MM.1S (cell line): ENCODE measurements around the gene KRTAP17-1.

Experiments used
- DNase-seq: peaks from one replicate; pipeline ENCODE4 v3.0.0-alpha.2; 2015
- H2AFZ ChIP-seq: fragments of 300-600 bp; sonication (generic); 2 replicates; pipeline ENCODE4 v1.6.0; 2016; ENCODE audit warnings: antibody characterized with exemption, low read length
- H3F3A ChIP-seq: fragments of 300-600 bp; sonication (generic); 2 replicates; pipeline ENCODE4 v1.6.1; 2016; ENCODE audit warnings: mild to moderate bottlenecking, antibody characterized with exemption, low read length, moderate library complexity, mixed read lengths; ENCODE audit not compliant: insufficient read depth
- H3K27ac ChIP-seq: fragments of 300-600 bp; sonication (generic); 2 replicates; pipeline ENCODE4 v1.5.1; 2016; ENCODE audit warnings: mild to moderate bottlenecking, low read length
- H3K27me3 ChIP-seq: fragments of 300-600 bp; sonication (generic); replicated peaks from 2 replicates; pipeline ENCODE4 v1.6.0; 2016; ENCODE audit warnings: low read length; ENCODE audit not compliant: insufficient read depth
- H3K36me3 ChIP-seq: fragments of 300-600 bp; sonication (generic); replicated peaks from 2 replicates; pipeline ENCODE4 v1.6.1; 2016; ENCODE audit warnings: mild to moderate bottlenecking, low read length, mixed read lengths; ENCODE audit not compliant: insufficient read depth
- H3K4me1 ChIP-seq: fragments of 300-600 bp; sonication (generic); 2 replicates; pipeline ENCODE4 v1.6.1; 2016; ENCODE audit warnings: low read length, mixed read lengths
- H3K4me2 ChIP-seq: fragments of 300-600 bp; sonication (generic); 2 replicates; pipeline ENCODE4 v1.6.0; 2016; ENCODE audit warnings: low read depth, low read length
- H3K4me3 ChIP-seq: fragments of 300-600 bp; sonication (generic); 2 replicates; pipeline ENCODE4 v1.5.1; 2016; ENCODE audit warnings: low read length, mixed read lengths
- H3K79me2 ChIP-seq: fragments of 300-600 bp; sonication (generic); 2 replicates; pipeline ENCODE4 v1.6.1; 2016; ENCODE audit warnings: mixed run types, low read length, mixed read lengths
- H3K9ac ChIP-seq: fragments of 300-600 bp; sonication (generic); 2 replicates; pipeline ENCODE4 v1.6.1; 2016; ENCODE audit warnings: low read length, mixed read lengths
- H3K9me2 ChIP-seq: fragments of 300-600 bp; sonication (generic); replicated peaks from 2 replicates; pipeline ENCODE4 v1.6.1; 2016; ENCODE audit warnings: mild to moderate bottlenecking, low read length, mixed read lengths; ENCODE audit not compliant: insufficient read depth
- H3K9me3 ChIP-seq: fragments of 300-600 bp; sonication (generic); replicated peaks from 2 replicates; pipeline ENCODE4 v1.6.1; 2016; ENCODE audit warnings: mild to moderate bottlenecking, low read length, mixed read lengths; ENCODE audit not compliant: insufficient read depth
- H4K20me1 ChIP-seq: fragments of 300-600 bp; sonication (generic); 2 replicates; pipeline ENCODE4 v1.6.1; 2016; ENCODE audit warnings: mild to moderate bottlenecking, low read length, moderate library complexity, mixed read lengths; ENCODE audit not compliant: insufficient read depth
- CTCF ChIP-seq: fragments of 300-600 bp; sonication (generic); IDR thresholded peaks from 2 replicates; pipeline ENCODE4 v1.5.1; 2016; ENCODE audit warnings: antibody characterized with exemption, low read length, mixed read lengths
- EZH2 ChIP-seq: fragments of 300-600 bp; sonication (generic); optimal IDR thresholded peaks from 2 replicates; pipeline ENCODE3; 2017; ENCODE audit warnings: low read depth, mild to moderate bottlenecking, antibody characterized with exemption, low read length, mixed read lengths
- EZH2phosphoT487 ChIP-seq: fragments of 300-600 bp; sonication (generic); IDR thresholded peaks from 2 replicates; pipeline ENCODE4 v1.6.1; 2018; ENCODE audit warnings: antibody characterized with exemption, low read length

The KRTAP17-1 gene

GRCh38 chr17:41325126-41325525 is 9.6 kb upstream of the KRTAP17-1 start:
- H3K4me1 ChIP-seq: no peaks in the 10 kb centered on the region
- no peak overlapping the region for H2AFZ ChIP-seq
- no peaks in the 10 kb centered on the region for H3K36me3 ChIP-seq
- H4K20me1 ChIP-seq: no peaks in the 10 kb centered on the region
- no peaks in the 10 kb centered on the region for H3K79me2 ChIP-seq
- H3K4me3 ChIP-seq: no peak overlapping the region
- H3K9ac ChIP-seq: no peak overlapping the region
- H3K9me3 ChIP-seq: no peaks in the 10 kb centered on the region
- H3K27ac ChIP-seq: no peak overlapping the region
- no peak for DNase-seq
- H3K4me2 ChIP-seq: no peak overlapping the region
- H3F3A ChIP-seq: no peaks in the 10 kb centered on the region
- TF ChIP-seq EZH2phosphoT487: no peak
- no peak for TF ChIP-seq EZH2
- no peak for TF ChIP-seq CTCF
- H3K9me2 ChIP-seq: no peaks in the 10 kb centered on the region
- H3K27me3 ChIP-seq: no peaks in the 10 kb centered on the region

GRCh38 chr17:41324180-41325075 is 8.9 kb upstream of the KRTAP17-1 start:
- Histone ChIP-seq H2AFZ (no peak overlapping the region), H3K4me1 (no peaks in the 10 kb centered on the region), H3K36me3 (no peaks in the 10 kb centered on the region), H3F3A (no peaks in the 10 kb centered on the region), H4K20me1 (no peaks in the 10 kb centered on the region), H3K9me3 (no peaks in the 10 kb centered on the region), H3K9ac (no peak overlapping the region), H3K9me2 (no peaks in the 10 kb centered on the region), H3K79me2 (no peaks in the 10 kb centered on the region), H3K27ac (no peak overlapping the region), H3K4me2 (no peak overlapping the region), H3K4me3 (no peak overlapping the region), H3K27me3 (no peaks in the 10 kb centered on the region)
- peak; percentile 23 for DNase-seq
- TF ChIP-seq CTCF (peak; percentile 49), EZH2phosphoT487 (no peak)

GRCh38 chr17:41322903-41323895 is 7.7 kb upstream of the KRTAP17-1 start:
- Histone ChIP-seq H3K27ac (no peak overlapping the region), H3K36me3 (no peaks in the 10 kb centered on the region), H3F3A (no peaks in the 10 kb centered on the region), H3K9ac (no peak overlapping the region), H2AFZ (no peak overlapping the region), H3K4me2 (no peak overlapping the region), H3K9me3 (no peaks in the 10 kb centered on the region), H3K4me1 (no peaks in the 10 kb centered on the region), H3K4me3 (no peak overlapping the region), H3K27me3 (no peaks in the 10 kb centered on the region), H3K79me2 (no peaks in the 10 kb centered on the region), H3K9me2 (no peaks in the 10 kb centered on the region), H4K20me1 (no peaks in the 10 kb centered on the region)
- DNase-seq: no peak
- TF ChIP-seq CTCF: no peak
- TF ChIP-seq EZH2: no peak
- no peak for TF ChIP-seq EZH2phosphoT487
